Gastroesophageal sphincter (tissue), 3 donors: ENCODE measurements around the gene SMPD3.

Source experiments
- CTCF ChIP-seq, 4 experiments: fragments of 200-600 bp in 2 of 4; fragments of 450-650 bp in 2 of 4; sonication (generic) in 1 of 4; IDR thresholded peaks; one replicate each; pipeline ENCODE4 v1.5.1; 2017 to 2019; ENCODE audit warnings: antibody characterized with exemption in 4 of 4, mild to moderate bottlenecking in 2 of 4, moderate library complexity in 2 of 4
- EP300 ChIP-seq: sonication (generic); formaldehyde crosslinking; IDR thresholded peaks from one replicate; pipeline ENCODE4 v1.6.1; 2017; ENCODE audit warnings: antibody characterized with exemption, mild to moderate bottlenecking
- POLR2A ChIP-seq, 2 donors: fragments of 450-650 bp; IDR thresholded peaks; one replicate each; pipeline ENCODE4 v1.6.1; 2017; ENCODE audit warnings: antibody characterized with exemption in 2 of 2, mild to moderate bottlenecking in 2 of 2, moderate library complexity in 1 of 2
- POLR2AphosphoS5 ChIP-seq: sonication (generic); formaldehyde crosslinking; IDR thresholded peaks from one replicate; pipeline ENCODE4 v1.6.1; 2017; ENCODE audit warnings: antibody characterized with exemption

- TF ChIP-seq CTCF (IDR thresholded peaks at IDR 0.05) = no peak
- no peak for TF ChIP-seq POLR2AphosphoS5
- TF ChIP-seq EP300 = no peak
- TF ChIP-seq POLR2A (IDR thresholded peaks at IDR 0.05) = no peak
Measured at GRCh38 chr16:68480084-68480995, 32.0 kb upstream of the SMPD3 start.
